Measurements from ENCODE around the gene EFNA2. TPM values are rescaled to one million over a fixed set of nuclear protein-coding genes. Genes with fewer than 3 reads are reported as not detected.

The EFNA2 gene
- total and polyA plus RNA-seq, 4 experiments from 2014 or later, result not detected

DNA sequence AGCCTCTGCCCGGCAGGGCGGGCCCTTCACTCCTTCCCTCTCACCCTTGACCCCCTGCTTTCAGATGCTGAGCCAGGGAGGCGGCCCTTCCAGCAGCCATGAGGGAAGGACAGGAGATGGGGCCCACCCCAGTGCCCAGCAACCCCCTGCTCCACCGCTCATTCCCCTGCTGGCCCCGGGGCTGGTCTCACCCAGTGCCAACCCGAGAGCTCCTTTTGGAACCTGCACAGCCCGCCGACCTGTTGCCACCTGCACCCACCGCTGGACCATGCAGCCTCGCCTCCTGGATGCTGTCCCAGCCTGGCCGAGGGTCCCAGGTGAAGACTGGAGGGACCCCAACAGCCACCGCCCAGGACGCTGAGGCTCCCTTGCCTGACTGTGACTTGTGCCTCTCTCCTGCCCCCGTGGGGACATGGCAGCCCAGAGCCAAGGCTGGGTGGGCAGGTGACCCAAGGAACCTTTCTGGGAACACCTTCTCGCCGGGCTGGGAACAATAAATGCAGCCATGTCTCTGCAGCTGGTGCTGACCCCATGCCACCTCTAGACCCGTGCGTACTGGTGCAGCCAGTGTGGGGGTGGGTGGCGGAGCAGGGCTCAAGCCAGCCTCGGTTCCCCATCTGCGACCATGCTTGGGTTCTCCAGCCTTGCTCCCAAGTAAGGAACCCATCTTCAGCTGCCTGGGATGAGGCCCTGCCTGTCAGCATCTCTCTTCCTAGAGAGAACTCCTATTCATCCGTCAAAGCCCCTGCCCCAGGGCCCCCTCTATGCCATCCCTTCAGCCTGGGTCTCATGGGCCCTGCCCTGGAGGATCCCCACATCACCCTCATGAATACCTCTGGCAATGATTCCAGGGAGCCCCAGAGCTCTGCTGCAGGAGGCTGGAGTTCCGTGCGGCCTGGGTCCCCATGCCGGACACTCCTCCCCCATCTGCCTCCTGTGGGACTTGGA is 6.7 kb upstream of the EFNA2 start:
- intact Hi-C loops (cut with micrococcal nuclease), result loop anchor here (1.0 to 5.0 kb wide), 4 partner anchors 78 to 488 kb away; partner anchors contain the start of gene UQCR11
- Histone ChIP-seq H3K27me3 (ENCODE audit: insufficient read depth, low read length) (no peaks in the 10 kb centered on the region), H3K4me3 (ENCODE audit: low read length in 2 of 2) (no peak overlapping the region), H3K27ac (ENCODE audit: low read depth, low read length) (no peak overlapping the region), H3K4me1 (ENCODE audit: insufficient read depth, low read length) (peaks cover 26% of the 10 kb centered on the region), H3K36me3 (ENCODE audit: insufficient read depth, low read length) (peaks cover 18% of the 10 kb centered on the region), H3K9me3 (ENCODE audit: control insufficient read depth in 1 of 2, low read length in 2 of 2) (no peaks in the 10 kb centered on the region)
- Mint-ChIP-seq H3K27ac (peak overlapping the region in 2 of 7 donors; percentile 87 to 89), H3K4me1 (peaks cover 9 to 33% (median 14%) of the 10 kb centered on the region in 4 donors), H3K9me3 (peaks cover 0 to 5% (median 0%) of the 10 kb centered on the region in 8 donors), H3K4me3 (peak overlapping the region in 1 of 8 donors; percentile 46), H3K36me3 (peaks cover 9 to 28% of the 10 kb centered on the region in 2 donors), H3K27me3 (no peaks in the 10 kb centered on the region)
- ChIA-PET CTCF (ENCODE audit: partially characterized antibody) (interaction anchor here (0.7 to 3.0 kb wide), 7 partner anchors 10 to 236 kb away, joined by 3 to 16 read pairs (median 3); no protein-coding TSS in a partner anchor), POLR2A (ENCODE audit: partially characterized antibody) (interaction anchor here (1.0 to 4.8 kb wide), 5 partner anchors 10 to 192 kb away, joined by 3 to 41 read pairs (median 5); partner anchors contain the start of gene CIRBP)
- DNase-seq, result peak in 1 of 5 donors; percentile 48

DNA sequence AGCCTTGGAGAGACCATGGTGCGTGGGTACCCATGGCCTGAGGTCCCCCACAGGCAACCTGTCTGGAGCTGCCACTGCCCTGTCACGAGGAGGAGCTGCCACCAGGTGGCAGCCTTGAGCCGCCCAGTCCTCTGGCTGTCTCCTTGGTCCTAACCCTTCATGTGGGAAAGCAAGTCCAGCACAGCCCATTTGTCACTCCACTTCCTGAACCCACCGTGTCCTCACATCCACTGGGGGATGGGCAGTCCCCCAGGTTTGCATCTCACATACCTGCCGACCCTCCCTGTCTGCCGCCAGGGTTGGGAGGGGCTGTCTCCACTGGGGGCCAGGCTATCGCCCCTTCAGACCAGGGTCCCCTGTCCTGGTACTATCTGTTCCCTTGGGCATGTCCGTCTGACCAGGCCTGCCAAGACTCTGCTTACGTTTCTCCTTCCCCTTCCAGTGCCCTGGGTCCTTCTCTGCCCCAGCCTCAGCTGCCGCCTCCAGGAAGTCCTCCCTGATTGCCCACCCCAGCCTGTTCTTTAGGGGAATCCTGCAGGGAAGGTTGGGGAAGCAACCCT is 5.8 kb upstream of the EFNA2 start:
- Mint-ChIP-seq H3K4me3 (peak overlapping the region in 3 of 8 donors; percentile 51 to 86 (median 51)), H3K4me1 (peaks cover 11 to 26% (median 17%) of the 10 kb centered on the region in 4 donors), H3K27ac (peak overlapping the region; percentile 22 to 89 (median 72)), H3K9me3 (peaks cover 0 to 5% (median 0%) of the 10 kb centered on the region in 8 donors), H3K36me3 (peaks cover 8 to 26% of the 10 kb centered on the region in 2 donors), H3K27me3 (peaks cover 6 to 7% of the 10 kb centered on the region in 2 donors)
- Histone ChIP-seq H3K36me3 (ENCODE audit: insufficient read depth, low read length) (peaks cover 9% of the 10 kb centered on the region), H3K27ac (ENCODE audit: low read depth, low read length) (no peak overlapping the region), H3K9me3 (ENCODE audit: control insufficient read depth in 1 of 2, low read length in 2 of 2) (no peaks in the 10 kb centered on the region), H3K4me3 (ENCODE audit: low read length in 2 of 2) (no peak overlapping the region), H3K27me3 (ENCODE audit: insufficient read depth, low read length) (peaks cover 4% of the 10 kb centered on the region), H3K4me1 (ENCODE audit: insufficient read depth, low read length) (peaks cover 17% of the 10 kb centered on the region)
- intact Hi-C loops (cut with micrococcal nuclease), result loop anchor here (1.0 to 5.0 kb wide), 4 partner anchors 77 to 487 kb away; partner anchors contain the start of gene UQCR11
- POLR2A ChIA-PET (ENCODE audit: partially characterized antibody), result interaction anchor here (1.0 to 4.8 kb wide), 5 partner anchors 11 to 191 kb away, joined by 3 to 41 read pairs (median 5); partner anchors contain the start of gene CIRBP
- peak; percentile 71 to 80 (median 73) for DNase-seq
- CTCF ChIA-PET (ENCODE audit: partially characterized antibody), result interaction anchor here (0.7 to 3.0 kb wide), 8 partner anchors 11 to 235 kb away, joined by 3 to 16 read pairs (median 4); no protein-coding TSS in a partner anchor

DNA sequence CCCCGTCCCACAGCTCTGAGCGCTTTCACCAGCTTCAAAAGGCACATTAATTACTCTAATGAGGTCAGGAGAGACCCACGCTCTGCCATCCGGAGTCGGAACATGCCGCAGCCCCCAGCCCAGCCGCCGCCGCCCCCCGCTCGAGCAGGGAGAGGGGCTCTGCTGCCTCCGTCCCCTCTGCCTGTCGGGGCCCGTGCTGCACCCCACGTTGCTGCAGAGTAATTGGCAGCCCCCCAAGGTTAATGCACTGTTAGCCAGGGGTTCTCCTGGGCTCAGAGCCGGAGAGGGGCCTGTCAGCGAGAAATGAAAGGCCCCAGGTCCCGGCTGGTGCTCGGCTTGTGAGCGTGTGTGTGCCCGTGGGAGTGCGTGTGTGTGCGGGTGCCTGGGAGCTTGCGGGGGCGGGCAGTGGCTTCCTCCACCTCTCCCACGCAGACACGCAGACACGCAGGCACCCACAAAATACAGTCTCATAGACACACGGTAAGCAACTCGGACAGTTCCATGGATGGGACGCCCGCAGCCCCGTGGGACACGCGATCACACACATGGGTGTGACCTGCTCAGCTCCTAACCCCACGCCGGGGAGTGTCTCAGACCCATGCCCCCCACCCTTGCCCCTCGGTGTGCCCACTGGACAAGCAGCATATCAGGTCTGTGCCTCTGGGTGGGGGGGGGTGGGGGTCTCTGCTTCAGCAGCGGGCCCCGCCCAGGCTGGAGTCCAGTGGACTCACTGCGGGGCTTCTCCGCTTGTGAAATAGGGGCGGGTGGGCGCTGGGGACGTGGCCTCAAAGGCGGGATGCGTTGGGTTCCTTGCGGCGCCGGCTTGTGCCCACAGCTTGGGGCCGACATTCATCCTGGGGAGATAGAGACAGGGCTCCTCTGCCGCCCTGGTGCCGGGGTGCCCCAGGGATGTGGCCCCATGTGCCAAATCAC is 4.8 kb upstream of the EFNA2 start:
- ChIA-PET POLR2A (ENCODE audit: partially characterized antibody) (interaction anchor here (4.8 kb wide), 1 partner anchor 12 kb away, joined by 41 read pairs; the partner anchor contains the start of gene CIRBP), CTCF (ENCODE audit: partially characterized antibody) (interaction anchor here (1.5 kb wide), 1 partner anchor 19 kb away, joined by 4 read pairs; no protein-coding TSS in a partner anchor)
- Histone ChIP-seq H3K27me3 (ENCODE audit: insufficient read depth, low read length) (peaks cover 4% of the 10 kb centered on the region), H3K4me3 (ENCODE audit: low read length in 2 of 2) (no peak overlapping the region), H3K27ac (ENCODE audit: low read depth, low read length) (no peak overlapping the region), H3K9me3 (ENCODE audit: control insufficient read depth in 1 of 2, low read length in 2 of 2) (no peaks in the 10 kb centered on the region), H3K36me3 (ENCODE audit: insufficient read depth, low read length) (peaks cover 9% of the 10 kb centered on the region), H3K4me1 (ENCODE audit: insufficient read depth, low read length) (peaks cover 14% of the 10 kb centered on the region)
- intact Hi-C loops (cut with micrococcal nuclease), result no loop called here
- DNase-seq, result peak in 1 of 5 donors; percentile 42
- Mint-ChIP-seq H3K4me1 (peaks cover 11 to 26% (median 18%) of the 10 kb centered on the region in 4 donors), H3K9me3 (peaks cover 0 to 5% (median 0%) of the 10 kb centered on the region in 8 donors), H3K27me3 (peaks cover 8 to 10% of the 10 kb centered on the region in 2 donors), H3K27ac (peak overlapping the region in 1 of 7 donors; percentile 89), H3K4me3 (no peak overlapping the region), H3K36me3 (peaks cover 8 to 25% of the 10 kb centered on the region in 2 donors)

DNA sequence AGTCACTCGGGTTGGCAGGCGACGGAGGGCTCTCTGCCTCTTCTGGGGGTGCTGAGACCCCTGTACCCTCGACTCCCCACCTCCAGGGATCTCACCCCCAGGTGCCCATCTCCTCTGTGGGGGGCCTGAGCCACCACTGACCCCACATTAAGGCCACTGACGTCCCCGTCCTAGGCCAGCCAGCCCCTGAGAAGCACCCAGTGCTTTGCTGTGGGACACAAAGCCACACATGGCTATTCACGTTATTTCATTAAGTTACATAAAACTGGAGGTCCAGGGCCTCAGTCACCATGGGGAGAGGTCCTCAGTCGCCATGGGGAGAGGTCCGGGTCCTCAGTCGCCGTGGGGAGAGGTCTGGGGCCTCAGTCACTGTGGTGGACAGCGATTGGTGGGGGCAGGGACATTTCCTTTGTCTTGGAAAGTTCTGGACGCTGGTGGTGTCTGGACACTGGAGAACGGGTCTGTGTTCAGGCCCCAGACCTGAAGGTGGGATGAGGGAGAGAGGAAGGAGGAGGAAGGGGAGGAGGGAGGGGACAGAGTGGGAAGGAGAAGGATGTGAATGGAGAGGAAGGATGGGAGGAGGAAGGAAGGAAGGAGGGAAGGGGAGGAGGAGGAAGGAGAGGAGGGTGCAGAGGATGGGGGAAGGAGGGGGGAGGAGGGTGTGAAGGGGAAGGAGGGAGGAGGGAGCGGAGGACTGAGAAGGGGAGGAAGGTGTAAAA is 3.9 kb upstream of the EFNA2 start:
- Histone ChIP-seq H3K27ac (ENCODE audit: low read depth, low read length) (no peak overlapping the region), H3K4me1 (ENCODE audit: insufficient read depth, low read length) (peaks cover 9% of the 10 kb centered on the region), H3K9me3 (ENCODE audit: control insufficient read depth in 1 of 2, low read length in 2 of 2) (no peaks in the 10 kb centered on the region), H3K36me3 (ENCODE audit: insufficient read depth, low read length) (peaks cover 9% of the 10 kb centered on the region), H3K4me3 (ENCODE audit: low read length in 2 of 2) (no peak overlapping the region), H3K27me3 (ENCODE audit: insufficient read depth, low read length) (peaks cover 7% of the 10 kb centered on the region)
- intact Hi-C loops (cut with micrococcal nuclease), result no loop called here
- DNase-seq, result no peak
- H3K36me3 Mint-ChIP-seq, result peaks cover 7 to 22% of the 10 kb centered on the region in 2 donors
- peaks cover 8 to 10% of the 10 kb centered on the region in 2 donors for H3K27me3 Mint-ChIP-seq
- H3K4me3 Mint-ChIP-seq, result no peak overlapping the region
- ChIA-PET CTCF (ENCODE audit: partially characterized antibody) (no interaction called here), POLR2A (ENCODE audit: partially characterized antibody) (interaction anchor here (4.8 kb wide), 1 partner anchor 13 kb away, joined by 41 read pairs; the partner anchor contains the start of gene CIRBP)
- H3K27ac Mint-ChIP-seq, result peak overlapping the region in 1 of 7 donors; percentile 82
- H3K9me3 Mint-ChIP-seq, result peaks cover 0 to 2% (median 0%) of the 10 kb centered on the region in 8 donors
- peaks cover 8 to 26% (median 17%) of the 10 kb centered on the region in 4 donors for H3K4me1 Mint-ChIP-seq

DNA sequence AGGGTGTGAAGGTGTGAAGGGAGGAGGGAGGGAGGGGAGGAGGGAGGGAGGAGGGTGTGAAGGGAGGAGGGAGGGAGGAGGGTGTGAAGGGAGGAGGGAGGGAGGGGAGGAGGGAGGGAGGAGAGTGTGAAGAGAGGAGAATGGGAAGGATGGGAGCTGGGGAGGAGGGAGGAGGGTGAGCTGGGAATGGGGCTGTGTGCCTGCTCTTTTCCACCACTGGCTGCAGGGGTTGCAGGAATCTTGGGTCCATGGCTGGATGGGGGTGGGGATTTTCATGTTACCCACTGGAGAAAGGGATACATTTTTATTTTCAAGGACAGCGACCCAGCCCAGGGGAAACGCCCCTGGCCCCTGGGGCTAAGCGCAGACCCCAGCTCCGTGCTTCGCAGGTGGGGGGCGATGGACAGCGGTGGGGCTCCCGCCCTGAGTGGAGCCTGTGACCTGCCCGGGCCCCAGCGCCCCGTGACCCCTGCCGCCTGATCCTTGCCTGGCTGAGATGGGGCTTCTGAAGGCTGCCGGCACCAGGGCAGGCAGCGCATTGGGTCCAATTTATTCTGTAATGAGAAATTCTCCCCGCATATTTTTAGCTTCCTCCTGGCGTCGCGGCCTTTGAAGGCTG is 3.0 kb upstream of the EFNA2 start:
- Mint-ChIP-seq H3K4me3 (no peak overlapping the region), H3K27me3 (peaks cover 8 to 10% of the 10 kb centered on the region in 2 donors), H3K36me3 (peaks cover 4 to 19% of the 10 kb centered on the region in 2 donors), H3K9me3 (no peaks in the 10 kb centered on the region), H3K27ac (no peak overlapping the region), H3K4me1 (peaks cover 6 to 22% (median 14%) of the 10 kb centered on the region in 4 donors)
- ChIA-PET CTCF (ENCODE audit: partially characterized antibody) (no interaction called here), POLR2A (ENCODE audit: partially characterized antibody) (no interaction called here)
- DNase-seq, result no peak
- no peak overlapping the region for H3K27ac ChIP-seq (ENCODE audit: low read depth, low read length)
- H3K4me3 ChIP-seq (ENCODE audit: low read length in 2 of 2), result no peak overlapping the region
- intact Hi-C loops (cut with micrococcal nuclease), result no loop called here
- peaks cover 3% of the 10 kb centered on the region for H3K4me1 ChIP-seq (ENCODE audit: insufficient read depth, low read length)
- peaks cover 9% of the 10 kb centered on the region for H3K36me3 ChIP-seq (ENCODE audit: insufficient read depth, low read length)
- H3K27me3 ChIP-seq (ENCODE audit: insufficient read depth, low read length), result peaks cover 12% of the 10 kb centered on the region
- H3K9me3 ChIP-seq (ENCODE audit: control insufficient read depth in 1 of 2, low read length in 2 of 2), result no peaks in the 10 kb centered on the region
